Adrenal gland (tissue), 12 donors: Measurements from ENCODE around the gene SORCS3. TPM values are rescaled to one million over a fixed set of nuclear protein-coding genes. Genes with fewer than 3 reads are reported as not detected.
"Not testable (repeated sequence)": the region's sequence is repeated elsewhere in the genome, so short reads cannot be mapped to it uniquely, and the experiment has no call there.

Experiments used
- DNase-seq, 7 donors: peaks; one replicate each; pipeline ENCODE4 v3.0.0-alpha.2; 2019 to 2020
- H3K27ac ChIP-seq, 5 donors: fragments of 200-600 bp; sonication (generic) in 4 of 5; 1 replicate in 3 of 5; 2 replicates in 2 of 5; pipeline versions ENCODE4 v1.5.1 to v1.8.0; 2016 to 2020; ENCODE audit warnings: mild to moderate bottlenecking in 1 of 5
- H3K27me3 ChIP-seq: fragments of 200-600 bp; 2 replicates; pipeline ENCODE4 v1.8.0; 2021
- H3K36me3 ChIP-seq, 2 donors: fragments of 200-600 bp; replicated peaks in 1 of 2; 1 replicate in 1 of 2; 2 replicates in 1 of 2; pipeline versions ENCODE4 v1.5.1 to v1.8.0; 2018 to 2022
- H3K4me1 ChIP-seq, 2 donors: fragments of 200-600 bp; replicated peaks in 1 of 2; 1 replicate in 1 of 2; 2 replicates in 1 of 2; pipeline versions ENCODE4 v1.5.1 to v1.8.0; 2018 to 2021
- H3K4me3 ChIP-seq, 4 donors: fragments of 200-600 bp; sonication (generic) in 3 of 4; one replicate each; pipeline ENCODE4 v1.5.1; 2016 to 2018
- H3K9me3 ChIP-seq, 3 donors: fragments of 200-600 bp; sonication (generic) in 1 of 3; replicated peaks in 1 of 3; 1 replicate in 2 of 3; 2 replicates in 1 of 3; pipeline versions ENCODE4 v1.5.1 to v1.8.0; 2016 to 2021
- POLR2A ChIP-seq, 2 donors: fragments of 450-650 bp; IDR thresholded peaks; one replicate each; pipeline ENCODE4 v1.6.1; 2017; ENCODE audit warnings: antibody characterized with exemption in 2 of 2, mild to moderate bottlenecking in 2 of 2, moderate library complexity in 1 of 2
- WGBS, 4 donors: extraction: QIAGEN DNeasy Blood & Tissue Kit in 2 of 4; methylation state at CpG; one replicate each; pipeline versions ENCODE4 v1.1.5 to v1.1.7; 2013 to 2017; 5-methylcytosine and 5-hydroxymethylcytosine counted together
- intact Hi-C, 2 donors: fragments of 100-400 bp; cut with DNase I; formaldehyde crosslinking; loops; one replicate each; pipeline versions ENCODE4 v1.14.1 to v1.15.0; 2022 to 2023
- polyA plus RNA-seq, 3 donors: library from polyadenylated mRNA; stranded (reverse); fragments of 200-250 nt in 2 of 3; fragments of 350-450 nt in 1 of 3; fragmentation: Illumina TruSeq in 1 of 3; extraction: RNeasy Lipid Tissue Mini Kit (QIAGEN cat#74804) in 1 of 3; gene quantifications; one replicate each; pipeline ENCODE4 v1.2.3, GENCODE V29; 2013 to 2014
- total RNA-seq, 9 donors: library from RNA; depleted of rRNA in 4 of 9; stranded (reverse); fragments of >200 nt in 4 of 9; fragments of 120-200 nt in 1 of 9; fragmentation: NEBNext Ultra II Directional in 1 of 9; extraction: Animal tissue kit (Norgen Biotek cat#: 25700) in 1 of 9; gene quantifications; one replicate each; pipeline versions ENCODE4 v1.1.0 to v1.2.4, GENCODE V29; 2013 to 2023
- TF ChIP-seq, protein P1 (sequence below), 6 experiments: fragments of 450-650 bp in 4 of 6; fragments of 200-600 bp in 2 of 6; sonication (generic) in 1 of 6; IDR thresholded peaks; 1 replicate in 5 of 6; 2 replicates in 1 of 6; pipeline versions ENCODE4 v1.5.1 to v1.8.0; 2016 to 2021; ENCODE audit warnings: antibody characterized with exemption in 6 of 6, mild to moderate bottlenecking in 2 of 6, moderate library complexity in 1 of 6
- donor health status: healthy with polysubstance abuse.
- donor health status: Bipolar disorder and iron deficiency.
- donor health status: DM: yes; HTN: yes; CAD: no.
- donor health status: DM: no; HTN: no; CAD: no.
- donor health status: DM: no; HTN: no; CAD: no.
- donor health status: DM: yes; HTN: yes; CAD: no.

The SORCS3 gene
- total and polyA plus RNA-seq, 12 donors, result 0.22 to 3.4 (median 1.2) TPM; not detected in 2

- intact Hi-C loops, result no loop called here
- H3K4me3 ChIP-seq, result no peak overlapping the region
- TF ChIP-seq, protein P1, sequence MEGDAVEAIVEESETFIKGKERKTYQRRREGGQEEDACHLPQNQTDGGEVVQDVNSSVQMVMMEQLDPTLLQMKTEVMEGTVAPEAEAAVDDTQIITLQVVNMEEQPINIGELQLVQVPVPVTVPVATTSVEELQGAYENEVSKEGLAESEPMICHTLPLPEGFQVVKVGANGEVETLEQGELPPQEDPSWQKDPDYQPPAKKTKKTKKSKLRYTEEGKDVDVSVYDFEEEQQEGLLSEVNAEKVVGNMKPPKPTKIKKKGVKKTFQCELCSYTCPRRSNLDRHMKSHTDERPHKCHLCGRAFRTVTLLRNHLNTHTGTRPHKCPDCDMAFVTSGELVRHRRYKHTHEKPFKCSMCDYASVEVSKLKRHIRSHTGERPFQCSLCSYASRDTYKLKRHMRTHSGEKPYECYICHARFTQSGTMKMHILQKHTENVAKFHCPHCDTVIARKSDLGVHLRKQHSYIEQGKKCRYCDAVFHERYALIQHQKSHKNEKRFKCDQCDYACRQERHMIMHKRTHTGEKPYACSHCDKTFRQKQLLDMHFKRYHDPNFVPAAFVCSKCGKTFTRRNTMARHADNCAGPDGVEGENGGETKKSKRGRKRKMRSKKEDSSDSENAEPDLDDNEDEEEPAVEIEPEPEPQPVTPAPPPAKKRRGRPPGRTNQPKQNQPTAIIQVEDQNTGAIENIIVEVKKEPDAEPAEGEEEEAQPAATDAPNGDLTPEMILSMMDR (IDR thresholded peaks at IDR 0.05), result no peak
- TF ChIP-seq POLR2A (IDR thresholded peaks at IDR 0.05), result no peak
- no peak overlapping the region for H3K27ac ChIP-seq
- no peaks in the 10 kb centered on the region for H3K27me3 ChIP-seq
- no peaks in the 10 kb centered on the region for H3K4me1 ChIP-seq
- WGBS, 4 donors, result 71 to 88% (median 86%) methylated on average over 3 of the region's 3 CpGs
- H3K9me3 ChIP-seq, result no peaks in the 10 kb centered on the region
- no peak for DNase-seq
- no peaks in the 10 kb centered on the region for H3K36me3 ChIP-seq
These were observed 49.0 kb downstream of the SORCS3 start for GRCh38 chr10:104690101-104690500.

- Histone ChIP-seq H3K4me3 (no peak overlapping the region), H3K27ac (no peak overlapping the region), H3K4me1 (no peaks in the 10 kb centered on the region), H3K27me3 (no peaks in the 10 kb centered on the region), H3K9me3 (no peaks in the 10 kb centered on the region), H3K36me3 (no peaks in the 10 kb centered on the region)
- intact Hi-C loops, result no loop called here
- WGBS, 4 donors, result 15 to 36% (median 23%) methylated on average over 1 of the region's 1 CpG
- DNase-seq, result no peak
- TF ChIP-seq, protein P1 (IDR thresholded peaks at IDR 0.05), result no peak
These were observed 49.9 kb downstream of the SORCS3 start for GRCh38 chr10:104690959-104691358.

- no peak overlapping the region for H3K27ac ChIP-seq
- H3K4me1 ChIP-seq, result no peaks in the 10 kb centered on the region
- H3K9me3 ChIP-seq, result no peaks in the 10 kb centered on the region
- H3K27me3 ChIP-seq, result no peaks in the 10 kb centered on the region
- DNase-seq, result no peak
- intact Hi-C loops, result no loop called here
- 11 to 27% (median 19%) methylated on average over 1 of the region's 1 CpG for WGBS, 4 donors
- H3K4me3 ChIP-seq, result no peak overlapping the region
- no peaks in the 10 kb centered on the region for H3K36me3 ChIP-seq
- TF ChIP-seq, protein P1 (IDR thresholded peaks at IDR 0.05), result no peak
- TF ChIP-seq POLR2A (IDR thresholded peaks at IDR 0.05), result no peak
These were observed 53.0 kb downstream of the SORCS3 start for GRCh38 chr10:104694074-104694473.

DNA sequence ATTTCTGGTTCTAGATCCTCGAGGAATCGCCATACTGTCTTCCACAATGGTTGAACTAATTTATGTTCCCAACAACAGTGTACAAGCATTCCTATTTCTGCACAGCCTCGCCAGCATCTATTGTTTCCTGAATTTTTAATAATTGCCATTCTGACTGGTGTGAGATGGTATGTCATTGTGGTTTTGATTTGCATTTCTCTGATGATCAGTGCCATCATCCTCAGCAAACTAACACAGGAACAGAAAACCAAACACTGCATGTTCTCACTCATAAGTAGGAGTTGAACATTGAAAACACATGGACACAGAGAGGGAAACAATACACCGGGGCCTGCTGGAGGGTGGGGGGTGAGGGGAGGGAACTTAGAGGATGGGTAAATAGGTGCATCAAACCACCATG lies 62.2 kb downstream of the SORCS3 start:
- H3K27ac ChIP-seq, intact Hi-C loops, H3K36me3 ChIP-seq, H3K27me3 ChIP-seq, DNase-seq, H3K9me3 ChIP-seq, H3K4me3 ChIP-seq, H3K4me1 ChIP-seq: not testable (repeated sequence)
- WGBS, 4 donors, result 79 to 88% (median 84%) methylated on average over 4 of the region's 4 CpGs

DNA sequence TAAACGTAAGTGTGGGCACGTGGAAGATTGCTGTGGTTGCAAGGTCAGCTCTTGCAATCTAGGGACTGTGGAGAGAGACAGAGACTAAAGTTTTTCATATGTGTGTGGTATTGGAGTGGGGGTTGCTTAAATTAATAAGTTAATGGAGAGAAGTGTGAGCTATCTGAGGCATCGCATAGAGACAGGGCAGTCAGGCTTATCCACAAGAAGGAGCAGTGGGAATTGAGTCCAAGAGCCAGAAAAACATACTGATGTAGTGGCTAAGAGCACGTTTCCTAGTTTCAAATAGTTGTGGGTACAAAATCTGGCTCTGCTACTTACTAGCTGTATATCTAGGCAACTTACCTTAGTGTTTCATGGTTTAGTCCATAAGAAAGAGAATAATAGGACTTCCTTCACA lies 65.8 kb downstream of the SORCS3 start:
- Histone ChIP-seq H3K27me3 (no peaks in the 10 kb centered on the region), H3K9me3 (no peaks in the 10 kb centered on the region), H3K36me3 (no peaks in the 10 kb centered on the region), H3K4me3 (no peak overlapping the region), H3K4me1 (no peaks in the 10 kb centered on the region), H3K27ac (no peak overlapping the region)
- no peak for TF ChIP-seq POLR2A (IDR thresholded peaks at IDR 0.05)
- TF ChIP-seq, protein P1 (IDR thresholded peaks at IDR 0.05), result no peak
- intact Hi-C loops, result no loop called here
- no peak for DNase-seq
- WGBS, 4 donors, result 61 to 77% (median 66%) methylated on average over 4 of the region's 4 CpGs
